Peyer's patch (tissue), 4 donors: Measurements from ENCODE around the gene ABCA12.

Experiments used
- POLR2A ChIP-seq, 2 donors: fragments of 450-650 bp; IDR thresholded peaks; one replicate each; pipeline ENCODE4 v1.5.1; 2017; ENCODE audit warnings: antibody characterized with exemption in 2 of 2, mild to moderate bottlenecking in 2 of 2, moderate library complexity in 2 of 2
- TF ChIP-seq, protein P1 (sequence below), 6 experiments: fragments of 450-650 bp in 4 of 6; fragments of 200-600 bp in 2 of 6; sonication (generic) in 1 of 6; IDR thresholded peaks; one replicate each; pipeline ENCODE4 v1.5.1; 2017 to 2019; ENCODE audit warnings: antibody characterized with exemption in 6 of 6, mild to moderate bottlenecking in 3 of 6, moderate library complexity in 1 of 6

DNA sequence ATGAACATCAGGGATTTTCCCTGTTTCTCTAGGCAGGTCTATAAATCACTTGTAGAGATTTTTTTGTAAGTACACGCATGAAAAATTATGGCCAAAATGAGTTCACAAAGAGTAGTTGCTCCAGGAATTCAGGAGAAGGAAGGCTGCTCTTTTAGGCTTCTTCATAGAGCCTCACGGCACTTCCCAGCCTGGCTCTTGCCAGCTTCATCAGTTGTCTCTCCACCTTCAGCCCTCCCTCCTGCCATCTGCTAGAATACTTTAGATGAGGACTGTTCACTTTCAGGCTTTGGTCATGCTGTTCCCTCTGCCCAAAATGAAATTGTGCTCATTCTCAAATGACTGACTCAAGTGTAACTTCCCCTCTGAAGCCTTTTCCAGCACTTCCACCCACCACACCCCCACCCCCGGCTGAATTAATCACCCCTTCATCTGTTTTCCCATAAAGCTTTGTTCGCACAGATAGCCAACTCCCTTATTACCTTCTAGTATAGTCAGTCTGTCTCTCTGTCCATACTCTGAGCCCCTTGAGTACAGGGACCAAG is 1.8 kb upstream of the ABCA12 start:
- TF ChIP-seq, protein P1, sequence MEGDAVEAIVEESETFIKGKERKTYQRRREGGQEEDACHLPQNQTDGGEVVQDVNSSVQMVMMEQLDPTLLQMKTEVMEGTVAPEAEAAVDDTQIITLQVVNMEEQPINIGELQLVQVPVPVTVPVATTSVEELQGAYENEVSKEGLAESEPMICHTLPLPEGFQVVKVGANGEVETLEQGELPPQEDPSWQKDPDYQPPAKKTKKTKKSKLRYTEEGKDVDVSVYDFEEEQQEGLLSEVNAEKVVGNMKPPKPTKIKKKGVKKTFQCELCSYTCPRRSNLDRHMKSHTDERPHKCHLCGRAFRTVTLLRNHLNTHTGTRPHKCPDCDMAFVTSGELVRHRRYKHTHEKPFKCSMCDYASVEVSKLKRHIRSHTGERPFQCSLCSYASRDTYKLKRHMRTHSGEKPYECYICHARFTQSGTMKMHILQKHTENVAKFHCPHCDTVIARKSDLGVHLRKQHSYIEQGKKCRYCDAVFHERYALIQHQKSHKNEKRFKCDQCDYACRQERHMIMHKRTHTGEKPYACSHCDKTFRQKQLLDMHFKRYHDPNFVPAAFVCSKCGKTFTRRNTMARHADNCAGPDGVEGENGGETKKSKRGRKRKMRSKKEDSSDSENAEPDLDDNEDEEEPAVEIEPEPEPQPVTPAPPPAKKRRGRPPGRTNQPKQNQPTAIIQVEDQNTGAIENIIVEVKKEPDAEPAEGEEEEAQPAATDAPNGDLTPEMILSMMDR (IDR thresholded peaks at IDR 0.05) = no peak
- no peak for TF ChIP-seq POLR2A (IDR thresholded peaks at IDR 0.05)
